HEK293 (cell line): Measurements from ENCODE around the gene MRPS14.
"Not testable (repeated sequence)": the region's sequence is repeated elsewhere in the genome, so short reads cannot be mapped to it uniquely, and the experiment has no call there.

Experiments used
- CTCF ChIA-PET: fragments of 350-600 bp; formaldehyde crosslinking; extraction: SDS; loops from one replicate; lab custom pipeline; 2021; ENCODE audit warnings: antibody characterized with exemption; lab: Yijun Ruan, JAX
- POLR2A ChIA-PET: fragments of 300-600 bp; formaldehyde crosslinking; extraction: SDS; loops from one replicate; lab custom pipeline; 2020; ENCODE audit warnings: antibody characterized with exemption, inconsistent platforms; lab: Yijun Ruan, JAX
- H3K27ac ChIP-seq: fragments of 200-500 bp; sonication (Bioruptor generic); 2 replicates; pipeline ENCODE4 v1.5.1; 2014; ENCODE audit warnings: low read depth, low read length, control low read depth, inconsistent platforms; ENCODE audit errors: extremely low read depth
- H3K36me3 ChIP-seq, 2 experiments: fragments of 200-500 bp in 1 of 2; sonication (Bioruptor generic) in 1 of 2; 1 replicate in 1 of 2; 2 replicates in 1 of 2; pipeline ENCODE4 v1.5.1; 2014 to 2017; ENCODE audit warnings: inconsistent platforms in 2 of 2, low read length in 2 of 2; ENCODE audit not compliant: control insufficient read depth in 2 of 2, insufficient read depth in 1 of 2
- H3K4me1 ChIP-seq: fragments of 200-500 bp; sonication (Bioruptor generic); 2 replicates; pipeline ENCODE4 v1.5.1; 2014; ENCODE audit warnings: mild to moderate bottlenecking, low read length, inconsistent platforms; ENCODE audit not compliant: control insufficient read depth, insufficient read depth
- H3K4me3 ChIP-seq: 2 replicates; pipeline ENCODE4 v1.5.1; 2011; ENCODE audit warnings: low read depth, mild to moderate bottlenecking, control low read depth, low read length, moderate library complexity
- H3K9me3 ChIP-seq: fragments of 200-500 bp; sonication (Bioruptor generic); 2 replicates; pipeline ENCODE4 v1.5.1; 2014; ENCODE audit warnings: low read depth, low read length, inconsistent platforms; ENCODE audit not compliant: control insufficient read depth, insufficient read depth
- GLI4 ChIP-seq: fragments of 450-650 bp; formaldehyde crosslinking; IDR thresholded peaks from 2 replicates; pipeline ENCODE4 v1.5.1; 2016; ENCODE audit warnings: missing biosample characterization, missing genetic modification characterization
- HOXD13 ChIP-seq: sonication (generic); formaldehyde crosslinking; IDR thresholded peaks from 2 replicates; pipeline ENCODE4 v1.8.0; 2022; ENCODE audit warnings: missing genetic modification reagents, borderline replicate concordance
- KLF1 ChIP-seq: fragments of 450-650 bp; formaldehyde crosslinking; IDR thresholded peaks from 2 replicates; pipeline ENCODE4 v1.5.1; 2016; ENCODE audit warnings: missing biosample characterization, missing genetic modification characterization
- MZF1 ChIP-seq: fragments of 450-650 bp; formaldehyde crosslinking; IDR thresholded peaks from 2 replicates; pipeline ENCODE4 v1.5.1; 2017; ENCODE audit warnings: missing biosample characterization, missing genetic modification characterization, borderline replicate concordance
- WT1 ChIP-seq: fragments of 450-650 bp; formaldehyde crosslinking; IDR thresholded peaks from 2 replicates; pipeline ENCODE4 v1.5.1; 2016; ENCODE audit warnings: missing biosample characterization, missing genetic modification characterization
- YY2 ChIP-seq: fragments of 450-650 bp; formaldehyde crosslinking; IDR thresholded peaks from 2 replicates; pipeline ENCODE4 v1.5.1; 2016; ENCODE audit warnings: missing biosample characterization, missing genetic modification characterization
- ZNF146 ChIP-seq: fragments of 450-650 bp; formaldehyde crosslinking; IDR thresholded peaks from 2 replicates; pipeline ENCODE4 v1.5.1; 2016; ENCODE audit warnings: missing biosample characterization, missing genetic modification characterization
- ZNF214 ChIP-seq: fragments of 450-650 bp; formaldehyde crosslinking; IDR thresholded peaks from 2 replicates; pipeline ENCODE4 v1.5.1; 2017; ENCODE audit warnings: missing biosample characterization, mild to moderate bottlenecking, missing genetic modification characterization, borderline replicate concordance
- ZNF239 ChIP-seq: fragments of 450-650 bp; formaldehyde crosslinking; IDR thresholded peaks from 2 replicates; pipeline ENCODE4 v1.5.1; 2016; ENCODE audit warnings: missing biosample characterization, missing genetic modification characterization
- ZNF280C ChIP-seq: fragments of 450-650 bp; formaldehyde crosslinking; IDR thresholded peaks from 2 replicates; pipeline ENCODE4 v1.5.1; 2016; ENCODE audit warnings: missing biosample characterization, missing genetic modification characterization
- ZNF473 ChIP-seq: fragments of 450-650 bp; formaldehyde crosslinking; IDR thresholded peaks from 2 replicates; pipeline ENCODE4 v1.5.1; 2017; ENCODE audit warnings: missing biosample characterization, missing genetic modification characterization
- ZNF521 ChIP-seq: fragments of 450-650 bp; formaldehyde crosslinking; IDR thresholded peaks from 2 replicates; pipeline ENCODE4 v1.5.1; 2017; ENCODE audit warnings: missing biosample characterization, mild to moderate bottlenecking, missing genetic modification characterization
- ZNF670 ChIP-seq: fragments of 450-650 bp; formaldehyde crosslinking; IDR thresholded peaks from 2 replicates; pipeline ENCODE4 v1.5.1; 2016; ENCODE audit warnings: missing biosample characterization, missing genetic modification characterization, low read depth
- ZNF701 ChIP-seq: fragments of 450-650 bp; formaldehyde crosslinking; IDR thresholded peaks from 2 replicates; pipeline ENCODE4 v1.5.1; 2016; ENCODE audit warnings: missing biosample characterization, missing genetic modification characterization
- ZNF76 ChIP-seq: fragments of 450-650 bp; formaldehyde crosslinking; IDR thresholded peaks from 2 replicates; pipeline ENCODE4; 2016; ENCODE audit warnings: low read depth, missing biosample characterization, missing genetic modification characterization, borderline replicate concordance
- ZNF785 ChIP-seq: fragments of 450-650 bp; formaldehyde crosslinking; IDR thresholded peaks from 2 replicates; pipeline ENCODE4 v1.5.1; 2016; ENCODE audit warnings: missing biosample characterization, missing genetic modification characterization
- TF ChIP-seq, protein P1 (sequence below): fragments of 450-650 bp; formaldehyde crosslinking; IDR thresholded peaks from 2 replicates; pipeline ENCODE4 v1.5.1; 2016; ENCODE audit warnings: missing biosample characterization, missing genetic modification characterization
- TF ChIP-seq, protein P2 (sequence below): fragments of 450-650 bp; formaldehyde crosslinking; IDR thresholded peaks from 2 replicates; pipeline ENCODE4 v1.5.1; 2016; ENCODE audit warnings: missing biosample characterization, missing genetic modification characterization

The MRPS14 gene

DNA sequence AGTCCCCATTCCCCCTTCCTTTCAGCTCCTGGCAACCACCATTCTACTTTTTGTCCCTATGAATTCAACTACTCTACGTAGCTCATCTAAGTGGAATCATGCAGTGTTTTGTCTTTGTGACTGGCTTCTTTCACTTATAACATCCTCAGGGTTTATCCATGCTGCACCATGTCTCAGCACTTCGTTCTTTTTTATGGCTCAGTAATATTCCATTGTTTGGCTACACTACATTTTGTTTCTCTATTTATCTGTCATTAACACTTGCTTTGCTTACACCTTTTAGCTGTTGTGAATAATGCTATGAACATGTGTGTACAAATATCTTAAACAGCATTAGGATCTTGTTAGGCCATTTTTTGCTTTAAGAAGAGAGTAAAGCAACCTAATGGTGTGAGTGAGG lies 1.5 kb upstream of the MRPS14 start:
- TF ChIP-seq ZNF214 (tag by site-specific recombination) (no peak), ZNF146 (tag by site-specific recombination) (peak; percentile 96)
- TF ChIP-seq, protein P1, sequence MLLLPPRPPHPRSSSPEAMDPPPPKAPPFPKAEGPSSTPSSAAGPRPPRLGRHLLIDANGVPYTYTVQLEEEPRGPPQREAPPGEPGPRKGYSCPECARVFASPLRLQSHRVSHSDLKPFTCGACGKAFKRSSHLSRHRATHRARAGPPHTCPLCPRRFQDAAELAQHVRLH (tag by site-specific recombination), result 0 out of 2 replicates have a peak, but pooled peaks have one; percentile 24
- TF ChIP-seq, all 188 proteins: peak for 2
- Histone ChIP-seq H3K4me1 (no peaks in the 10 kb centered on the region; the same call in 1 of the 2 replicates), H3K27ac (no peak overlapping the region), H3K9me3 (no peaks in the 10 kb centered on the region), H3K36me3 (peaks cover 0 to 8% of the 10 kb centered on the region in 2 experiments; a peak in 2 of 3 replicates), H3K4me3 (no peak overlapping the region)
- CTCF ChIA-PET, result interaction anchor here (1.0 kb wide), 1 partner anchor 95 kb away, joined by 3 read pairs; no protein-coding TSS in a partner anchor
- POLR2A ChIA-PET, result interaction anchor here (0.7 to 3.8 kb wide), 2 partner anchors 25 to 151 kb away, joined by 3 to 58 read pairs; partner anchors contain the start of gene CACYBP

- ChIA-PET CTCF (interaction anchor here (0.6 to 1.0 kb wide), 3 partner anchors 17 to 1465 kb away, joined by 3 read pairs; no protein-coding TSS in a partner anchor), POLR2A (interaction anchor here (0.7 to 3.8 kb wide), 10 partner anchors 9 to 1187 kb away, joined by 3 to 58 read pairs (median 5); partner anchors contain the start of gene CACYBP)
- not testable (repeated sequence) for H3K27ac ChIP-seq, H3K9me3 ChIP-seq, H3K4me1 ChIP-seq
- Histone ChIP-seq H3K36me3 (peaks cover 0 to 11% of the 10 kb centered on the region in 2 experiments; a peak in 2 of 3 replicates), H3K4me3 (peak overlapping the region; percentile 95)
Measured at GRCh38 chr1:175023922-175024242, 657 bp upstream of the MRPS14 start.

DNA sequence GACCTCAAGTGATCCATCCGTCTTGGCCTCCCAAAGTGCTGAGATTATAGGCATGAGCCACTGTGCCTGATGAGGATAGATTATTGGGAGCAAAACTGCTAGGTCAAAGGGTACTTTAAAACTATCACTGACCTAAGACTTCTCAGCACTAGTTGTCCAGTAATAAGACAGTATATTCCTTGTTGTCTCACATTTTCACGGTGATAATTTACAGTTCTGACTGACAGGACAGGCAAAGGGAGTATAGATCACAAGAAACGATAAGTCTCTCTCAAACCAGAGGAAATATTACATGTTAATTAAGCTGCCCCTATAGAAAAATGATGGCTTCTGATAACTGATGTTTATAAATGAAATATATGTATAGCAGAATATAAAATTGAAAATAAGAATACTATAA lies 3.7 kb downstream of the MRPS14 start:
- no peak overlapping the region for H3K27ac ChIP-seq
- no peaks in the 10 kb centered on the region for H3K9me3 ChIP-seq
- no peak overlapping the region for H3K4me3 ChIP-seq
- H3K36me3 ChIP-seq, result peaks cover 30 to 51% of the 10 kb centered on the region in 2 experiments
- CTCF ChIA-PET, result interaction anchor here (0.6 kb wide), 1 partner anchor 134 kb away, joined by 3 read pairs; no protein-coding TSS in a partner anchor
- POLR2A ChIA-PET, result no interaction called here
- H3K4me1 ChIP-seq, result no peaks in the 10 kb centered on the region; the same call in 1 of the 2 replicates
- TF ChIP-seq KLF1 (tag by site-specific recombination), result no peak
- TF ChIP-seq, protein P2, sequence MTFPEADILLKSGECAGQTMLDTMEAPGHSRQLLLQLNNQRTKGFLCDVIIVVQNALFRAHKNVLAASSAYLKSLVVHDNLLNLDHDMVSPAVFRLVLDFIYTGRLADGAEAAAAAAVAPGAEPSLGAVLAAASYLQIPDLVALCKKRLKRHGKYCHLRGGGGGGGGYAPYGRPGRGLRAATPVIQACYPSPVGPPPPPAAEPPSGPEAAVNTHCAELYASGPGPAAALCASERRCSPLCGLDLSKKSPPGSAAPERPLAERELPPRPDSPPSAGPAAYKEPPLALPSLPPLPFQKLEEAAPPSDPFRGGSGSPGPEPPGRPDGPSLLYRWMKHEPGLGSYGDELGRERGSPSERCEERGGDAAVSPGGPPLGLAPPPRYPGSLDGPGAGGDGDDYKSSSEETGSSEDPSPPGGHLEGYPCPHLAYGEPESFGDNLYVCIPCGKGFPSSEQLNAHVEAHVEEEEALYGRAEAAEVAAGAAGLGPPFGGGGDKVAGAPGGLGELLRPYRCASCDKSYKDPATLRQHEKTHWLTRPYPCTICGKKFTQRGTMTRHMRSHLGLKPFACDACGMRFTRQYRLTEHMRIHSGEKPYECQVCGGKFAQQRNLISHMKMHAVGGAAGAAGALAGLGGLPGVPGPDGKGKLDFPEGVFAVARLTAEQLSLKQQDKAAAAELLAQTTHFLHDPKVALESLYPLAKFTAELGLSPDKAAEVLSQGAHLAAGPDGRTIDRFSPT (tag by site-specific recombination), result no peak
- no peak for TF ChIP-seq ZNF280C
- no peak for TF ChIP-seq WT1 (tag by site-specific recombination)

DNA sequence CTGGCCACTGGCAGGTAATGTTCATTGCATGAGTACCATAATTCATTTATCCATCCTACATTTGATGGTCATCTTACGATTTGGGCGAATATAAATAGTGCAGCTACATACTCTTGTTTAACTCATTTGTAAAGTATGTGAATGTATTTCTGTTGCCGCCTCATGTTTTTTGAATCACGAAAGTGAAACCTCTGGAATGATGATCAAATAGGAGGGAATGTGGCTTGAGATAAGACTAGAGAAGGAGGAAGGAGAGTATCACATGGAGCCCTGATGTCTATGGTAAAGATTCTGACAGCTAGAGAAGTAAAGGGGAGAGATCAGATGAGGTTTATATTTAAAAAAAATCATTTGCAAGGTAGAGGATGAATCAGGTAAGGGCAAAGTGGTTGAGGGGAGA lies 8.0 kb downstream of the MRPS14 start:
- Histone ChIP-seq H3K4me3 (no peak overlapping the region), H3K4me1 (no peaks in the 10 kb centered on the region), H3K27ac (no peak overlapping the region), H3K9me3 (no peaks in the 10 kb centered on the region), H3K36me3 (peaks cover 54 to 90% of the 10 kb centered on the region in 2 experiments)
- POLR2A ChIA-PET, result interaction anchor here (1.7 kb wide), 1 partner anchor 15 kb away, joined by 6 read pairs; no protein-coding TSS in a partner anchor
- CTCF ChIA-PET, result no interaction called here
- TF ChIP-seq ZNF239 (no peak), ZNF521 (tag by site-specific recombination) (no peak), HOXD13 (CRISPR knock-in tag) (no peak), ZNF785 (tag by site-specific recombination) (no peak), GLI4 (tag by site-specific recombination) (no peak), MZF1 (no peak), ZNF670 (no peak), ZNF701 (tag by site-specific recombination) (no peak), ZNF473 (tag by site-specific recombination) (no peak), YY2 (tag by site-specific recombination) (no peak), ZNF76 (tag by site-specific recombination) (no peak)
